Epidermal melanocyte (primary cell): ENCODE measurements around the gene HNRNPH1.
A peak's percentile ranks its signal among the peaks of the same experiment; 100 is the strongest.
"Not testable (repeated sequence)": the region's sequence is repeated elsewhere in the genome, so short reads cannot be mapped to it uniquely, and the experiment has no call there.

ENCODE experiments used
- DNase-seq: peaks from one replicate; pipeline ENCODE4 v3.0.0; 2011; ENCODE audit warnings: low spot score; ENCODE audit not compliant: insufficient read length

The HNRNPH1 gene

GRCh38 chr5:179623003-179623905, at the start of gene HNRNPH1:
Gene HNRNPH1 (minus strand): TSS chr5:179623671. CDS start chr5:179623133, 538 bp downstream.
- peak; percentile 98 for DNase-seq

- DNase-seq, result no peak
These were observed 44.9 kb upstream of the HNRNPH1 start for GRCh38 chr5:179668391-179668790.

- DNase-seq, result not testable (repeated sequence)
These were observed 38.2 kb upstream of the HNRNPH1 start for GRCh38 chr5:179661647-179662046.

GRCh38 chr5:179658179-179658856, 34.8 kb upstream of the HNRNPH1 start:
- DNase-seq, result not testable (repeated sequence)

GRCh38 chr5:179657302-179658178, 34.1 kb upstream of the HNRNPH1 start:
- DNase-seq, result not testable (repeated sequence)

- DNase-seq, result not testable (repeated sequence)
These were observed 29.7 kb upstream of the HNRNPH1 start for GRCh38 chr5:179653135-179653534.

GRCh38 chr5:179650245-179650644, 26.8 kb upstream of the HNRNPH1 start:
- DNase-seq, result not testable (repeated sequence)

- not testable (repeated sequence) for DNase-seq
These were observed 25.8 kb upstream of the HNRNPH1 start for GRCh38 chr5:179649166-179649703.

- no peak for DNase-seq
These were observed 24.9 kb upstream of the HNRNPH1 start for GRCh38 chr5:179648410-179648809.

- not testable (repeated sequence) for DNase-seq
These were observed 21.3 kb upstream of the HNRNPH1 start for GRCh38 chr5:179644766-179645165.

GRCh38 chr5:179643141-179643920, 19.9 kb upstream of the HNRNPH1 start:
- DNase-seq, result not testable (repeated sequence)

- not testable (repeated sequence) for DNase-seq
These were observed 19.2 kb upstream of the HNRNPH1 start for GRCh38 chr5:179642626-179643025.

GRCh38 chr5:179641745-179642144, 18.3 kb upstream of the HNRNPH1 start:
- not testable (repeated sequence) for DNase-seq

- not testable (repeated sequence) for DNase-seq
These were observed 15.8 kb upstream of the HNRNPH1 start for GRCh38 chr5:179639296-179639695.

- not testable (repeated sequence) for DNase-seq
These were observed 11.1 kb upstream of the HNRNPH1 start for GRCh38 chr5:179634370-179635172.

GRCh38 chr5:179633501-179634369, 10.3 kb upstream of the HNRNPH1 start:
- not testable (repeated sequence) for DNase-seq

- no peak for DNase-seq
These were observed 1.4 kb upstream of the HNRNPH1 start for GRCh38 chr5:179624841-179625271.
